HG03159 (cell line): ENCODE data around the gene BDKRB2.

Source experiments
- ATAC-seq: cut with Tn5 transposase; IDR thresholded peaks from one replicate; pipeline ENCODE4 v1.9.1; 2021; ENCODE audit warnings: mild to moderate bottlenecking, moderate library complexity; ENCODE audit not compliant: unreplicated experiment

Gene BDKRB2

DNA sequence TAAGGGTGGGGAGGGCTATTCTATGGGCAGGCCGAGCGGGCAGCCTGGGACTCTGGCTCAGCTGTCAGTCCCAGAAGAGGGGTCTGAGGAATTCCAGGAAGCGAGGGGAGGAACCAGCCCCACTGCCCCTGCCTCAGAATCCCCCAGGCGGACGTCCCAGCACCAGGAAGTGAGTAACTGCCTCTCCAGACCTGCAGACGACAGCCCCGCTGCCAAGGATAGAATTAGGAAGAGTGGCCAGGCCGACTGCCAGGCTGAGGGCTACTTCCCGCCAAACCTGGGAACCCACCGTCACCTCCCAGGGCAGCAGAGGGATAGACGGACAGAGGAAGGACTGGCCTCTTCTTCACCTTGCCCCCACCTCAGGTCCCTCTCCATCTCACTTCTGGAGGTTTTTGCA, 6.7 kb upstream of the BDKRB2 start:
- no peak for ATAC-seq

GRCh38 chr14:96198430-96199130, 6.1 kb upstream of the BDKRB2 start:
- ATAC-seq: no peak

DNA sequence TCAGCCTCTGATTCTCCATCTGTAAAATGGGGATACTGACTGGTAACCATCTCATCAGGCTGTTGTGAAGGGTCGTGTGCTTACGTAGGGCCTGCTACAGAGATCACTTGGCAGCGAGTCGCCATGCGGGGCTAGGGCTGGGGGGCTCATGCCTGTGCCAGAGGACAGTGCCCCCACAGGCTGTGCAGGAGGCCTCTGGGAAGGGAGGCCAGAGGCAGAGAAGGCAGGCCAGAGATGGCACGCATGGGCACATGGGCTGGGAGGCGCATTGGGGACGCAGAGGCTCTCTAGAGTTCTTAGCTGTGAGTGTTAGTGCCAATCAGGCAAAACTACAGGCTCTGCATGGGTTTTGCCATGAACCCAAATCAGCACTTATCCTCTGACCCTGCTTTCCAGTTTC, 3.5 kb upstream of the BDKRB2 start:
- no peak for ATAC-seq

DNA sequence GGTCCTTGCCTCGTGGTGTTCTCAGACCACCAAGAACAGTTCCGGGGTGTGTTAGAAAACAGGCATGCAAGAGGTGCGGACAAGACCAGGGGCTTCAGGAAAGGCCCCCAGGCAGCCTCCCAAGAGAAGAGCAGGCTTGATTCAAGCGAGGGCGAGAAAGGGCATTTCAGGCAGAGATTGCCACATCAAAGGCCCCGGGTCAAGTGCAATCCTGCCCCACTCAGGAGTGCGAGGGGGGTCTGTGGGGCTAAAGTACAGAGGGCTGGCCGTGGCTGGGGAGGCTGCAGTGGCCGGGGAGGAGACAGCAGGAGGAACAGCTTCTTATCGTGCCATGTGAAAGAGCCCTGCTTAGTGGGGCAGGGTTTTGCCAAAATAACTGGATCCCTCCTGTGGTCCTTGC, 2.7 kb upstream of the BDKRB2 start:
- ATAC-seq: no peak

GRCh38 chr14:96202441-96203094, 2.1 kb upstream of the BDKRB2 start:
- no peak for ATAC-seq

GRCh38 chr14:96203116-96203515, 1.5 kb upstream of the BDKRB2 start:
- no peak for ATAC-seq

DNA sequence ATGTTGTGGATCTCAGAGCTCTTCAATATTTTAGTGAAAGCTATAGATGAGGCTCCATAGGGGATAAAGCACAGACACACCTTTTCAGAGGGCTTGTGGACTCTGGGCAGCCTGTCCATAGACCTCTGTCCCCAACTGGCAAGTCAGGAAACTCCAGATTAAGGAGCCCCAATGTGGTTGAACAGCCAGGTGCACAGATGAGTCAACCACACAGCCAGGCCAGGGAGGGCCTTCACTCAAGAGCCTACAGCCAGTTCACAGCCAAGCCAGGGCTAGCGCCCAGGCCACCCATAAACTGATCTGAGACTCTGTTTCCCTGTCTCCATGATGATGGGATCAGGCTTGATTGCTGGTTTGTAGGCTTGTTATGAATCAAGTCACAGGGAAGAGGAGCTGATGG, 1.0 kb upstream of the BDKRB2 start:
- no peak for ATAC-seq

- ATAC-seq: no peak
Measured at GRCh38 chr14:96205059-96205977, 679 bp downstream of the BDKRB2 start.

DNA sequence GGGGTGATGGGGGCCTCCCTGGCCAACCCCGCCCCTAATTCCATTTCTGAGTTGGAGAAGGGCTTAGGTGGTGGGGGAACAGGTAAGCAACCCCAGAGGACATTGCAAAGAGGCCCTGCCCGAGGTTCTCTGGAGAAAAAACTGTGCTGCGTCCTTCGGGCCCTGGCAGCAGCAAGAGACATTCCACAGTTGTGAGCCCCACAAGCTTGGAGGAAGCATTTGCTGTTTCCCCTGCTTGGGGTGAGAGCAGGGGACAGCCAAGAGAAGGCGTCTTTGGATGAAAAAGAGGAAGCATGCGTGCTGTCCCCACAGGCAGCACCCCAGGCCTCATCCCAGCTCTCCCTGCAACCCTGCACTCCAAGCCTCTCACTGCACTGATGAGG, 1.3 kb downstream of the BDKRB2 start:
- ATAC-seq: no peak

DNA sequence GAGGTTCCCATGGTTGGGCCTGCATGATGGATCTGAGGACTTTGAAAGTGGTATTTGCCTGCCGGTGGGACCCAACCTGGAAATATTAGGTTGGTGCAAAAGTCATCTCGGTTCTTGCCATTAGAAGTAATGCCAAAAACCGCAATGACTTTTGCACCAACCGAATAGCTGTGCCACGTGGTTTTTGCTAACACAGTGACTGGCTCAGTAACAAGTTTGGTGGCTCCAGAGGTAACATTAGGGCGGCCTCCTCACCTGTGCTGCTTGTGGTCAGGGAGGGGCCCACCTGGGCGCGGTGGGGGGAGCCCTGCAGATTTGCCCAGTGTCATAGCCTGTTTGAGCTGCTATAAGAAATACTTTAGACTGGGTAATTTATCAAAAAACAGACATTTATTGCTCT, 1.8 kb downstream of the BDKRB2 start:
- no peak for ATAC-seq

- ATAC-seq: no peak
Measured at GRCh38 chr14:96207686-96208085, 3.0 kb downstream of the BDKRB2 start.

DNA sequence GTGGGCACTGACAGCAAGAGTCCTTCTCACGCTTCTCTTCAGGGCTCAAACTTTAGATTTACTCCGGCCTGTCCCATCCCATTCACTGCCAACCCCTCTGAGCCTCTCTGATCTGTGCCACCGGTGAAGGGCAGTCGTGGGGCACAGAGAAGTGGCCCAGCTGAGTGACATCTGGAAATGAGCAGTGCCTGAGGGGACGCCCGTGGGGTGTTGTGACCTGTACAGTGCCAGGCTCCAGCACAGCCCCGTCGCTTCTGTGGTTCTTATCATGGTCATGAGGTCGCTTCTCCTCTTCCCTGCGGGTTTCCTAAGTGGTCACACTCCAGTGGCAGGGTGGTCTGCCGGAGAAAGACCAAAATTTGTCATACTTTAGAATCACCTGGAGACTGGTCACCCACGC, 4.1 kb downstream of the BDKRB2 start:
- ATAC-seq: no peak

DNA sequence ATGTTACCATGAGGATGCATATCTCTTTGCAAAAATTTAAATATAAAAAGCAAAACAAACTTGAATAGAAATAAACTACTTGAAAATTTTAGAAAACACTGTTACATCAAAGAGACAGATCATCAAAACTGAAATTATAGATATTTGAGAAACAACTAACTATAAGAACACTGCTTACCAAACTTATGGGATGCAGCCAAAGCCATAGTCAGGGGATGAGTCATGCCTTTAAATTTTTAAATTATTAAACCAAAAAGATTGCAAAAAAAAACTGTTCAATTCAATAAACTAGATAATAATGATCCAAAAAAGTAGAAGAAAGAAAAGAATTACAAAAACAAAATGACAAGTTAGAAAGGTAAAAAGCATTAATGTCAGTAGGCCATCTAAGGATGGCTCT, 7.5 kb downstream of the BDKRB2 start:
- ATAC-seq: no peak

DNA sequence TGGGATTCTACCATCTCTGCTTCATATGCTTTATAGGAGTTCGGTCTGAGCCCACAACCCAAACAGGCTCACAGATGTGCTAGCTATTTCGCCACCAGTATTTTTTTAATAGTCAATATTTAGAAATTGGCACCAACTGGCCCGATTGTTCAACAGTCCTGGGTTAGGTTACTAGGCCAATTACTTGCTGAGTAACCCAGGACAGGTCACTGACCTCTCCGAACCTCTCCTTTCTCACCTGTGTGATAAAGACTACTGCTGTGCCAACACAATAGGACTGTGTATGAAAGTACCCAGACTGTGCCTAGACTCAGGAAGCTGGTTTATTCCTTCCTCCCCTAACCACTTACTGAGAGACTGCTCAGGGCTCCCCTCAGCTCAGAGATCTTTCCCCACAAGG, 8.3 kb downstream of the BDKRB2 start:
- no peak for ATAC-seq

GRCh38 chr14:96213871-96214465, 9.3 kb downstream of the BDKRB2 start:
- no peak for ATAC-seq

DNA sequence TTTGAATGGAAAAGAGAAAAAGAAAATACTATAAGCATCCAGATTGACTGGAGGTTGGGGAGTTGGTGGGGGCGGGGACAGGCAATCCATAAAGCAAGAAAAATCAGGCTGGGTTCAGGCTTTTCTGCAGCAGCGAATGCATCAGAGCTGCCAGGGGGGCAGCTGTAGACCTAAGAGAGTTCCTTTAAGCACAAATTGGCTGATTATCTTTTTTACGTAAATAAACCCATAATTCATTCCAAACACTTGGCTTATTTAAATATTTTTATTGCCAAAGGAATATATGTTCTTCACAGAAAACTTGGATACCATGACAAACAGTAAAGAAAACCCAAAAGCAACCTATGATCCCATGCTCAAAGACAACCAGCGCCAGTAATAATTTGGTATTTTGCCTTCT, 10.2 kb downstream of the BDKRB2 start:
- no peak for ATAC-seq

DNA sequence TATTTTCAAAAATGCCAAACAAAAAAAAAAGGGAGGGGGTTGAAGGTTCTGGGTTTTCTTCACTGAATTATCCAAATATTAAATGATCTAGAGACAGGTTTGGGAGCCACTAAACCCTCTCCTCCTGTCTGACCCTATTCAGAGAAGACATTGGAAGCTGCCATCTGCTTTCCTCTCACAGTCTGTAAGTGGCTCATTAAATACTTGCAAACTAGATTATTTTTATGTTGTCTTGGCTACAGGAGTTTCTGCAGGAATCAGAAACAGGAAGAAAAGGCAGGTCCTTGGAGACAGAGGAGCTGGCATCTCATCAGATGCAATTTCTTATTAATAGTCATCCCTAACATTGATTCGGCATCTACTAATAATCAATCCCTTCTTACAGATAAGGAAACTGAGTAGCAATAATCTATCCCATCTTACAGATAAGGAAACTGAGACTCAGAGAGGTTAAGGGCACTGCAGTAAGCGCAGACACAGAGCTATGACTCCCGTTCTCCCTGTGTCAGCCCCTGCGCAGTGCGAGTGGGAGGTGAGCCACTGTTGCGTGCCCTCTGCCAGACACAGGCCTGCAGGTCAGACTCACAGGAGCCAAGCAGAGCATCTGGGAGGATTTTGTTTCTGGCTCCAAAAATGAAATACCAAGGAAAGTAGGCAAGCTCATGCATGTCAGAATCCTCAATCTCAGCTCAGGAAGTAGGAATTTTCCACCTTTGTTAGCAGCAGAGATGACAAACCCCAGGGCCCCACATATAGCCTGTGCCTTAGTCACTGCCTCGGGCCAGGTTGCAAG, 11.0 kb downstream of the BDKRB2 start:
- ATAC-seq: no peak

- ATAC-seq: no peak
Measured at GRCh38 chr14:96216627-96217026, 12.0 kb downstream of the BDKRB2 start.

DNA sequence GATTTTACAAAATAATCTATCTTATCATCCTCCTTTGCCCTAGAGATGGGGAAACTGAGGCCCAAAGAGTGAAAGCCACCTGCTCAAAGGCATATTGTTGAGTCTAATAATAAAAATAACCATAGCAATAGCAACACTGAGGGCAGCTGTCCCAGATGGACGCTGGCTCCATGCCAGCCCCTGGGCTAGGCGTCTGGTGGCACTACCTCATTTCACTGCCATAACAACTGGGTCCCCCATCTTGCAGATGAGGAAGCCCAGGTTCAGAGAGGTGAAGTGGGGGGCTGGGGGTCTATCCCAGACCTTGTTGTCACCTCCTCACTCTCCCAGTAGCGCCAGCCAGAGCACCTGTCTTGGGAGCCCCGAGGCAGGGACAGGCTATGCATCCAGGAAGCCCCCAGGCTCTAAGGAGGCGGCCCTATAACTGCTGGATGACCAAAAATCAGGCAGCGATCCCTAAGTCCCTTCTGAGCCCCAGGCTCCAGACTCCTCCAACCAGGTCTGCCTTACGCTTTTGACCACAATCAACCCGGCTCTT, 12.8 kb downstream of the BDKRB2 start:
- no peak for ATAC-seq

GRCh38 chr14:96221109-96221650, 16.5 kb downstream of the BDKRB2 start:
- ATAC-seq: no peak
